ENCODE measurements around the gene PSAT1. TPM values are rescaled to one million over a fixed set of nuclear protein-coding genes. Genes with fewer than 3 reads are reported as not detected.

PSAT1 gene
- total and polyA plus RNA-seq, 2 of the 13 experiments (the other 11 are each of a cell fraction or from before 2014, with no cell fraction given) = 135 to 229 TPM

GRCh38 chr9:78278801-78279200 lies 18.1 kb upstream of the PSAT1 start:
- peak overlapping the region; percentile 77 for H3K27ac ChIP-seq (ENCODE audit: extremely low read length, insufficient read depth, low read length)
- H3K4me2 ChIP-seq (ENCODE audit: low read depth, low read length) = peak overlapping the region; percentile 59
- H3K4me3 ChIP-seq (replicated peaks in 1 of 3; ENCODE audit: insufficient read depth in 1 of 3, low read depth in 2 of 3, low read length in 3 of 3) = peak overlapping the region in 2 of 3 experiments; percentile 19 to 25; a peak in 2 of 6 replicates
- peak overlapping the region; percentile 33 for H3K9ac ChIP-seq (ENCODE audit: insufficient read depth, low read depth, low read length)
- no peak for FAIRE-seq
- in situ Hi-C loops (cut with HindIII; ENCODE audit: extremely low pct_ligation_motif_present, low pct_unique_long_range_greater_than_20kb) (no loop called here), intact Hi-C loops (cut with micrococcal nuclease; ENCODE audit: unreplicated experiment) (loop anchor here (2.0 to 5.0 kb wide), 2 partner anchors 16 to 48 kb away; no protein-coding TSS in a partner anchor)
- peak; percentile 77 for ATAC-seq
- no peak overlapping the region for H2AFZ ChIP-seq (ENCODE audit: low read length)
- TF ChIP-seq KLF11 (CRISPR knock-in tag; IDR thresholded peaks at IDR 0.05) (no peak), ZNF740 (CRISPR knock-in tag; IDR thresholded peaks at IDR 0.05) (no peak), MXD3 (CRISPR knock-in tag; IDR thresholded peaks at IDR 0.05) (no peak), IKZF1 (IDR thresholded peaks at IDR 0.05) (no peak), ZNF792 (CRISPR knock-in tag; IDR thresholded peaks at IDR 0.05) (0 out of 2 replicates have a peak, but pooled peaks have one; percentile 8), KLF16 (CRISPR knock-in tag; IDR thresholded peaks at IDR 0.05) (0 out of 4 replicates have a peak, but pooled peaks of 1 of the 2 experiments have one; percentile 1), SATB2 (CRISPR knock-in tag; IDR thresholded peaks at IDR 0.05) (no peak)
- no peak for DNase-seq (ENCODE audit: low spot score)
- POLR2A ChIA-PET = interaction anchor here (0.8 to 6.9 kb wide), 3 partner anchors 8 to 42 kb away, joined by 3 to 114 read pairs (median 3); partner anchors contain the start of gene PSAT1
- H4K20me1 ChIP-seq (ENCODE audit: insufficient read depth, low read length) = no peaks in the 10 kb centered on the region
- BruUV-seq (replicated peaks) = no TSS peak
- H3K9me3 ChIP-seq (ENCODE audit: low read length) = no peaks in the 10 kb centered on the region
- peaks cover 43% of the 10 kb centered on the region for H3K4me1 ChIP-seq (ENCODE audit: insufficient read depth, low read length)
- 6% methylated on average over 1 of the region's 1 CpG for WGBS (ENCODE audit: low lambda C conversion rate)
- H3K36me3 ChIP-seq (replicated peaks in 1 of 2; ENCODE audit: control insufficient read depth in 1 of 2, insufficient read depth in 2 of 2, low read length in 2 of 2) = no peaks in the 10 kb centered on the region
- CTCF ChIA-PET (ENCODE audit: low intra/inter-chr PET ratio, low total read pairs) = interaction anchor here (1.1 kb wide), 1 partner anchor 17 kb away, joined by 3 read pairs; no protein-coding TSS in a partner anchor
- H3K79me2 ChIP-seq (ENCODE audit: insufficient read depth, low read length) = no peaks in the 10 kb centered on the region
- no peaks in the 10 kb centered on the region for H3K27me3 ChIP-seq (ENCODE audit: control insufficient read depth in 1 of 2, insufficient read depth in 2 of 2, low read length in 2 of 2)

- Histone ChIP-seq H3K27me3 (ENCODE audit: control insufficient read depth in 1 of 2, insufficient read depth in 2 of 2, low read length in 2 of 2) (no peaks in the 10 kb centered on the region), H3K79me2 (ENCODE audit: insufficient read depth, low read length) (no peaks in the 10 kb centered on the region), H3K4me2 (ENCODE audit: low read depth, low read length) (no peak overlapping the region), H4K20me1 (ENCODE audit: insufficient read depth, low read length) (no peaks in the 10 kb centered on the region), H3K9me3 (ENCODE audit: low read length) (no peaks in the 10 kb centered on the region), H3K9ac (ENCODE audit: insufficient read depth, low read depth, low read length) (no peak overlapping the region), H3K36me3 (replicated peaks in 1 of 2; ENCODE audit: control insufficient read depth in 1 of 2, insufficient read depth in 2 of 2, low read length in 2 of 2) (no peaks in the 10 kb centered on the region), H2AFZ (ENCODE audit: low read length) (no peak overlapping the region), H3K4me1 (ENCODE audit: insufficient read depth, low read length) (peaks cover 50% of the 10 kb centered on the region), H3K27ac (ENCODE audit: extremely low read length, insufficient read depth, low read length) (peak overlapping the region; percentile 51), H3K4me3 (replicated peaks in 1 of 3; ENCODE audit: insufficient read depth in 1 of 3, low read depth in 2 of 3, low read length in 3 of 3) (no peak overlapping the region)
- POLR2A ChIA-PET = interaction anchor here (1.7 to 6.9 kb wide), 2 partner anchors 9 to 15 kb away, joined by 4 to 114 read pairs; partner anchors contain the start of gene PSAT1
- in situ Hi-C loops (cut with HindIII; ENCODE audit: extremely low pct_ligation_motif_present, low pct_unique_long_range_greater_than_20kb) (no loop called here), intact Hi-C loops (cut with micrococcal nuclease; ENCODE audit: unreplicated experiment) (no loop called here)
- BruUV-seq (replicated peaks) = no TSS peak
- 43% methylated on average over 3 of the region's 3 CpGs for WGBS (ENCODE audit: low lambda C conversion rate)
- CTCF ChIA-PET (ENCODE audit: low intra/inter-chr PET ratio, low total read pairs) = no interaction called here
- ATAC-seq (peak; percentile 81), FAIRE-seq (peak; percentile 68), DNase-seq (ENCODE audit: low spot score) (peak; percentile 35)
- TF ChIP-seq ZFY (CRISPR knock-in tag; IDR thresholded peaks at IDR 0.05) (peak; percentile 37; the same call in 1 of the 2 replicates), GATAD2A (CRISPR knock-in tag; IDR thresholded peaks at IDR 0.05) (peak; percentile 30; the same call in 1 of the 2 replicates), ZNF24 (IDR thresholded peaks at IDR 0.05) (no peak), ZFX (CRISPR knock-in tag; IDR thresholded peaks at IDR 0.05; ENCODE audit: low read depth) (peak; percentile 43; the same call in 1 of the 2 replicates), ZNF574 (CRISPR knock-in tag; IDR thresholded peaks at IDR 0.05) (0 out of 2 replicates have a peak, but pooled peaks have one; percentile 18), MED1 (CRISPR knock-in tag; IDR thresholded peaks at IDR 0.05) (no peak)
Observed at GRCh38 chr9:78280982-78281668, 15.8 kb upstream of the PSAT1 start.

Measured in HepG2 (cell line).